ENCODE data around the gene KCNMA1.

DNA sequence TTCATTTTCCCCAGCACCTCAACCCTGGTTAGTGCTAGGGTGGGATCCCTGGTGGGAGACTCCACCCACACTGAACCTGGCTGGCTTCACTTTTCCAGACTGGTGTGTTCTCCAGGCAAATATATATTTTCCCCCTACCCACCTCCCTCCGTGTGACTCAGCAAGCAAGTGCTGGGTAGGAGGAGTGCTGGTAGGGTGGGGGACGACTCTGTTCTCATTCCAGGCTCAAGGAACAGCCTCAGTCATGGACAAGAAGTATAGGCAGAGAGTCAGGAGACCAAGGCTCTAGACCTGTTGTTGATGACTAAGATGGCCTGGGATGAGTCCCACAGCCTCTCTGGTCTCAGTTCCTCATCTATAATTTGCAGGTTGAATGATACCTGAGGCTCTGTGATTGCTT is 328.1 kb downstream of the KCNMA1 start:
- TF ChIP-seq, protein P1, sequence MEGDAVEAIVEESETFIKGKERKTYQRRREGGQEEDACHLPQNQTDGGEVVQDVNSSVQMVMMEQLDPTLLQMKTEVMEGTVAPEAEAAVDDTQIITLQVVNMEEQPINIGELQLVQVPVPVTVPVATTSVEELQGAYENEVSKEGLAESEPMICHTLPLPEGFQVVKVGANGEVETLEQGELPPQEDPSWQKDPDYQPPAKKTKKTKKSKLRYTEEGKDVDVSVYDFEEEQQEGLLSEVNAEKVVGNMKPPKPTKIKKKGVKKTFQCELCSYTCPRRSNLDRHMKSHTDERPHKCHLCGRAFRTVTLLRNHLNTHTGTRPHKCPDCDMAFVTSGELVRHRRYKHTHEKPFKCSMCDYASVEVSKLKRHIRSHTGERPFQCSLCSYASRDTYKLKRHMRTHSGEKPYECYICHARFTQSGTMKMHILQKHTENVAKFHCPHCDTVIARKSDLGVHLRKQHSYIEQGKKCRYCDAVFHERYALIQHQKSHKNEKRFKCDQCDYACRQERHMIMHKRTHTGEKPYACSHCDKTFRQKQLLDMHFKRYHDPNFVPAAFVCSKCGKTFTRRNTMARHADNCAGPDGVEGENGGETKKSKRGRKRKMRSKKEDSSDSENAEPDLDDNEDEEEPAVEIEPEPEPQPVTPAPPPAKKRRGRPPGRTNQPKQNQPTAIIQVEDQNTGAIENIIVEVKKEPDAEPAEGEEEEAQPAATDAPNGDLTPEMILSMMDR (IDR thresholded peaks at IDR 0.05; ENCODE audit: insufficient read depth, low read length, poor library complexity, severe bottlenecking): no peak
- no peak for TF ChIP-seq EZH2phosphoT487 (conservative IDR thresholded peaks at IDR 0.05; ENCODE audit: low read length)

Data from SU-DHL-6 (cell line).